HG03558 (cell line): ENCODE results near the gene SYT15B.
A peak's percentile ranks its signal among the peaks of the same experiment; 100 is the strongest.
"Not testable (repeated sequence)": the region's sequence is repeated elsewhere in the genome, so short reads cannot be mapped to it uniquely, and the experiment has no call there.

Source experiments
- ATAC-seq: cut with Tn5 transposase; IDR thresholded peaks from one replicate; pipeline ENCODE4 v1.9.1; 2021; ENCODE audit warnings: moderate number of reproducible peaks; ENCODE audit not compliant: unreplicated experiment; ENCODE audit errors: extremely low read depth

The SYT15B gene

DNA sequence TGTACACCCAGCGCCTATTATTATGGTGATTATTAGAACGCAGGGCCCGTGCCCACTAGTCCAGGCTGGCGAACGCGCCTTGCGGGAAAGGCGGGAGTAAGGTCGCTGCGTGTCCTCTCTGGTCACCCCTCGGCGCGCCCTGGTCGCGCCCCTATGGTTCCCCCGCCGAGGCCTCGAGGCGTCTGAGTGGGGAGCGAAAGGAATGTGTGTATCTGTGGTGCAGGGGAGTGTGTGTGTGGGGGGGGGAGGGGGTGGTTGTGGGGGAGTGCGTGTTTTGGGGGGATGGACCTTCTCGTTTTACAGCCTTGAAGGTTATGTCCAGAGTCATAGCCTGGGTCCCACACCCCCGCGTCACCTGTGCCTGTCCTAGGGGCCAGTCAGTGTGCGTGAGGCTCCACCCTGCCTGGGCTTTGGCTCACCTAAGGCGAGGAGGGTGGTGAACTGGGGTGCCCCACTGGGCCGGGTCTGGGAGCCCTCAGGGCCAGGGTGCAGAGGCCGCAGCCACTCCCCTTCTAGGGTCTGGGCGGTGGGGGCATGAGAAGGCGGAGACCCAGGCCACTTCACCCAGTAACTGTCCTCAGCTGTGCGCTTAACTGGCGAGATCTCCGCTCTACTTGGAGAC is at the start of gene SYT15B:
TSS of gene SYT15B (minus strand) at position 39 of the 622 bp plus-strand sequence. CDS start 952 bp downstream, outside the sequence.
- not testable (repeated sequence) for ATAC-seq

DNA sequence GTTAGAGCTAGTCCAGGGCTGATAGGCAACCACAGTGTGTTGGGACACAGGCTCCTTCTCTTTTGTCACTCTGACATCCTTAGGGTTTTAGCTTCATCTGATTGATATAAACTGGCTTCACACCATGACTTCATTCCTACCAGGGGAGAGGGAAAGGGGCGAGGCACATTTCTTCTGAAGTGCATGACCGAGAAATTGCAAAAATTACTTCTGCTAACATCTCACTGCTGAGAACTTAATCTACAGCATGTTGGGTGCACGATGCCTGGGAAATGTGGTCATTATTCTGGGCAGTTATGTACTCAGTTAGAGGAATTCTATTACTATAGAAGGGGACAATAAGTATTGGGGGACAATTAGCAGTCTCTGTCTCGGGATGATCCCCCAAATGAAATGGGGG is 16.2 kb upstream of the SYT15B start:
- ATAC-seq, result not testable (repeated sequence)

DNA sequence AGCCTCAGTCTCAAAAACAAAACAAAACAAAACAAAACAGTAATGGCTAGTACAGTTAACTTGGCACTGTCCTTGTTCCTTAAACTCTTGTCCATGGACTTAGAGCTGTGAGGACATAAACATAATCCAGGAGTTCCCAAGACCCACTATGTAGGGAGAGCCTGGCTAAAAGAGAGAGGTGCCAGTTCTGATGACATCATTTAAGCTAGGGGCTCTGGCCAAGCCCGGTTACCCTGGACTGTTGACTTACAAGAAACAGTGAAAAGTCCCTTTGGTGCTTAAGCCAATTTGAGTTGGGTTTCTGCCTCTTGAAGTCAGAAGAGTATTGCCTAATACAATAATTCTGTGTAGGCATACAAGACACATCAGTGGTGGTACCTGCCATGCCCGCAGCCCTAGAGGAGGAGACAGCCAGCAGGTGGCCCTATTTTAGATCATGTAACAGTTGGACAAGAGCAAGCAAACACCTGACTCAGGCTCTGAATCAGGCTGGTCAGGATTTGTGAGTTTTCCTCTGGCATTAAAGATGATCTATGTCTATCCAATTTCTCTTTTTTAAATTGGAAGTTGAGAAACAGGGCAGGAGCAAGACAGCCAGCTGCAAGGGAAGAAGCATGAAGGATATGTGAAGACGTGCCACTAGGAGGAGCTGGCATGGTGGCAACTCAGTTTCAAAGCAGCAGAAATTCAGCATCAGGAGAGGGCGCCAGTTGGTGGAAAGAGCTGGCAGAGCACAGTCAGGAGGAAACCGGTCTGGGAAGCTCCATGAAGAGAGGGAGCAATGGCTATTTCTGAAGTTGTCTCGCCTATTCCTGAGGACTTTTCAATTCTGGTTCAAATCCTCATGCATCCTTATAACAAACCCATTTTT is 12.2 kb upstream of the SYT15B start:
- ATAC-seq, result not testable (repeated sequence)

DNA sequence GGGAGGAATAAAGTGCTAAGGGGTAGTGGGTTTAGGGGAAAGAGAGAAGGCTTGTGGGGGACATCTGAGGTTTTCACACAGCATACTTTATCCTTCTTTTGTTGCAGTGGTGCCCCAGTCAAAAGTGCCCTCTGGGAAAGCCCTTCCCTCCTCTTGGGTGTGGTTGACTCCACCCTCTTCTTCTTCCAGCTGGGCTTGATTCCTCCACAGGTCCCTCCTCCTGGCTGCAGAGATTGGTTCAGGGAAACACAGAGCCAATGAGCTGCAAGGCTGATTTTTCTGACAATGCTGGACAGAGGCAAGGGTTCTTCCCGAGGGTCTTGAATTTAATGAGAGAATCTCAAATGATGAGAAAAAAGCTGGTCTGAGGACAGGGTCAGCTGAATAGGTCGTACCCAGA is 7.4 kb upstream of the SYT15B start:
- not testable (repeated sequence) for ATAC-seq

DNA sequence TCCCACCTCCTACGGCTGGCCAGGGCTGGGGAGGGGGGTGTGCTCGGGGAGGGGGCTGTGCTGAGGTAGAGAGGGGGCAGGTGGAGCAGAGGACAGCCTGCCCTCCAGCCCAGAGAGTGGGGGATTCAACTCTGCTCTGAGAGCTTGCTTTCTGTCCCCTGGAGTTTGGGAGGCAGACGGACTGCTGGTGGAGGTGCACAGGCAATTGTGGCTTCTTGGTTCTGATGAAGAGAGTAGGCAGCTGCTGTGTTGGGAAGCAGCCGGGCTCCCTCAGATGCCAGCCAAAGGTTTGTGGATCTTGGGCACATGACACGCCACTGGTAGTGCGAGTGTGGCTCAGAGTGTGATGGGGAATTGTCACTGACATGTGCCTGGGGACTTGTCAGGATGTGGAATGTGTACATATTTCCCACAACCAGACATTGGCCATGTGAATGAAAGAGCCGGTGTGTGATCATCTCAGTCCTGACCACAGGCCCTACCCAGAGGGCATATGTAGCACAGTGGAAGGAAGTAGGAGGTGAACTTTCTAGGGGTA is 5.3 kb upstream of the SYT15B start:
- ATAC-seq, result not testable (repeated sequence)

DNA sequence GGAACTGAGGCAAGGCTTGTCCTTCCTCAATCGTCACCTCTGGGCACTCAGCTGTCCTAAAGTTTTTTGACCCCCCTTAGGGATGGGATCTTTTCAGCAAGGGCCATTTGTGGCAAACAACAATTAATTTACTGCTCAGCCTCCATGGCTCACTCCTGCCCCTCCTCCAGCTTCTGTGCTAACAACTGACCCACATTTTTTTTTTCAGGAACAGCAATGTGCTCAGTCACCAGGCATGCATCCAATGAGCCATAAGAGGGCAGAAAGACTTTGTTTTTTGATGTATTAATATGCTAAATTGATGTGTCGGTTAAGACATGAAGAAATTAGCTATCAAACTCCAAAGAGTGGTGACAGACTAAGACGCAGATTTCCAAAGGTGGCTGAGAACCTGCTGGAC is 4.7 kb upstream of the SYT15B start:
- ATAC-seq, result not testable (repeated sequence)

DNA sequence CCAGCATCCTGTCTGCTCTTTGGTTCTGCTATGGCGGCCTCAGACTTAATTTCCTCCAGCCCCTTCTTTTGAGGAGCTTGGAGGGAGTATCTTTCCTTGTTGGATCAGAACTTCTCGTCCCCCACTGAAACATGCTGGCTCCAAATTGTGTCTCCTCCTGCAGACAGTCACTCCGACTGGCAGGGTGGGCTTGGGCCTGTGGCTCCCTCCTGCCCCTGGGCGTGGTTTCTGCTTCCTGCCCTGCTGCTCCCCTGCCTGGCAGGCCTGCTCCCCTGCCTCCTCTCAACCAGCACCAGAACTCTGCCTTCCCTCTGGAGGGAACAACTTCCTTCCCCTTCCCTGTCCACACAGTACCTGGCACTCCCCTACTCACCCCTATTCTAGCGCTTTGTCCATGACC is 3.8 kb upstream of the SYT15B start:
- ATAC-seq, result not testable (repeated sequence)

DNA sequence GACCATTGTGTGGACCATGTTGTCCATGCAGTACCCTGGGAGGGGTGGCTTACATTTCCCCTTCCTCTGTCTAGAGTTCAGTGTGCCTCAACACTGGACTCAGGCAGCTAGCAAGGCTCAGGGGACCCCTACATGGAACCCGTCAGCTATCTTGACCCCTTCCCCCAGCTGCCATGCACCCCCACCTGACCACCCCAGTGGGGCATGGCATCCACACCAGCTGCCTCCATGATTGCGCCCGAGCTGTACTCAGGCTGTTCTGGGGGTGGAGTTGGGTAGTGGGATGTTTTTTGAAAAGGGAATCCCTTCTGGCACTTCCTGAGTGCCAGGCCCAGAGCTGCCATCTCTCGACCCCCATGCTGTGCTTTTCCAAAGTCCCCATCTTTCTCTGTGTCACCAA is 1.8 kb upstream of the SYT15B start:
- not testable (repeated sequence) for ATAC-seq

DNA sequence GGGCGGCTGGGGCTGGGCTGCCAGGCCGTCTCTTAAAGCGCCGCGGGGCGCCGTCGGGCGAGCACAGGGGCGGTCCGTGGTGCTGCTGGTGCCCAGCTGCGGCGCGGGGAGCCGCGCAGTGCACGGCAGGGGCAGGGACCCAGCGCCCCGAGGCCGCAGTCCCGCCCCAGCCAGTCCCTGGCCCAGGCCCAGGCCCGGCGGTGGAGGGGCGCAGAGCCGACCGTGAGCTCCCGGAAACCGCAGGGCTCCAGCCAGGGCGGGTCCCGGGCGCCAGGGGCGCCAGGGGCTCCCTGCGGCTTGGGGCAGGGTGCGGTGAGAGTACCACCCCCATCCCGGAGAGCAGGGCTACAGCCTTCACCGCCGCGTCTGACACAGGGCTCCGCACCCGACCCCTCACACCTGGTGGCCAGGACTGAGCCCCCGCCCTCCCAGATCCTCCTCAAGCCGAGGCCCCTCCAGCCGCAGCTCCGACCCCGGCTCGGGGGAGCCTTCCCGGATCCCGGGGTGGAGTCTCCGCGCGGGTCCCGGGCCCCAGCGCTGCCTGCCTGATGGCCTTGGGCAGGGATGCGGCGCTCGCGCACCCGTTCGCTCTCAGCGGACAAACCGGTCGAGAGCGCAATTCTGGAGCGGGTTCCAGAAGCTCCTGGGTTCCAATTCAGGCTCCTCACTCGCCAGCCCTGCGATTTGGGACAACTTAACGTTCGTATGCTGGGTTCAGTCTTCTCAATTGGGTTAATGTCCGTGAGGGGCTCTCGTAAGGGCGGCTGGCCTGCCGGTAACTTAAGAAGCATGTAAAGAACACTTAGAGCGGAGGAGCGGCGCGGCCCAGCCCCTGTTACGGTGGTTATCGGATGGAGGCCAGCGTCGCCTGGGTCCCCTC is 478 bp downstream of the SYT15B start:
- not testable (repeated sequence) for ATAC-seq

DNA sequence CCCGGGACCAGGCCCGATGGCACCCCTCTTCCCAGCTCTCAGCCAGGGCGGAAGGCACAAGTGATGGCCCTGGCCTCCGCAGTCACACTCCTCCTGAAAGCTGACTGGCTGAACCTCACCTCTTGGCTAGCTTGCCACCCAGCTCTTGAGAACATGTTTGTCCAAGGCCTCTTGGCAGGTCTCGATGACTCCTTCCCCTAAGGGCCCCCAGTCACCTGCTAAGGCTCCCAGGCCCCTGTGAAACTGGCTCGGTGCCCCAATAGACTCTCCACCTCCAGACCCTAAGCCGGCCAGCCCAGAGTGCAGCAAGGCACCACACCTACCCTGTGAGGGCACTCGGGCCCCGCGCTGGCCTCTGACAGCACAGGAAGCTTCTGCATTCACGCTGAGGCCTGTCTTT is 4.5 kb downstream of the SYT15B start:
- not testable (repeated sequence) for ATAC-seq

DNA sequence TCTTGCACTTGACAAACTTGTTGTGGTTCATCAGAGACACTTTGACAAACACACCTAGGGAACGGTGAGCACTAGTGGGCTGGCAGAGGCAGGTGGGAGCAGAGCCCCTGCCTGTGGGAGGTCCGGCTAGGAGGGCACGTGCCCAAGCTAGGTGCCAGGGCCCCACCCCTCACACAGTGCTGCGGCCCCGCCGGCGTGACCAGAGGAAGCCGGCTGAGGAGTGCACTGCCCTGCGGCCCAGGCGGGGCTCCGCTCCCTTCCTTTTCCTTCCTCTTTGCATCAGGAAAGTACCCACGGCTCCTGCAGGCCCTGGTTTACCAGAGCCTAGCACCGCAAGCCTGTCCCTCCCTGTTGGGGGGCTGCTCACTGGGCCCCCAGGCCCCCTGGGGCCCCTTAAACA is 7.2 kb downstream of the SYT15B start:
- not testable (repeated sequence) for ATAC-seq

DNA sequence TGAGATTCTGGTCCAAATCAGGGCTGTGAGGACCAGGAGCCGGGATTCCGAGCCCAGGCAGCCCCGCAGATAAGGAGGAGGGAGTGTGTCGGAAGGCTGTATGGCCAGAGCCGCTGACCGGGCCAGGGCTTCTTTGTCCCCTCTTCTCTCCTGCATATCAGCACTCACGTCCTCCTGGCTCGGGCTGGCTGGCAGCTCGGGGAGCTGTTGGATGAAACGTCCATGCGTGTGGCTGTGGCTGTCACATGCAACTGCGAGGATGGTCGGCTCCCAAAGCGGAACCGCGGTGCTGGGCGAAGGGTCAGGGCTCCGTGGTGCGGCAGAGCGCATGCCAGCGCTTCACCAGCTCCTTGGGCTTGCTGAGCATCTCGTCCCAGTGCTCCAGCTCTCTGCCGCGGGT is 9.5 kb downstream of the SYT15B start:
- ATAC-seq, result not testable (repeated sequence)

DNA sequence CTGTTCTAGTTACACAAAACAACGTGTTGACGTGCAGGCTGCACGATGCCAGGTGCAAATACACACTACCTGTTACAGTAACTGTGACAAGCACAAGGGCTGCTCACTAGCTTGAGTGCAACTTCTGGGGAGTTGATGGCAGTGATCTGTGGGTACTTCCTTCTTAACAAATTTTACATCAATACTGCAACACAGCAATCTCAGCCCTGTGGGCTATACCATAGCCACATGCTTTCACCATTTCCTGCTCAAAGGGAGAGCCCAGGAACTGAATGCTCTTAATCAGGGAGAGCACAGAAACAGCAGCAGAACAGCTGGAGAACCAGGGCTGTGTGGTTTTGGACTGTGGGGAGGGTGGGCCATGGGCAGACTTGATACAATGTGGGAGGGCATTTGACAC is 10.2 kb downstream of the SYT15B start:
- not testable (repeated sequence) for ATAC-seq

DNA sequence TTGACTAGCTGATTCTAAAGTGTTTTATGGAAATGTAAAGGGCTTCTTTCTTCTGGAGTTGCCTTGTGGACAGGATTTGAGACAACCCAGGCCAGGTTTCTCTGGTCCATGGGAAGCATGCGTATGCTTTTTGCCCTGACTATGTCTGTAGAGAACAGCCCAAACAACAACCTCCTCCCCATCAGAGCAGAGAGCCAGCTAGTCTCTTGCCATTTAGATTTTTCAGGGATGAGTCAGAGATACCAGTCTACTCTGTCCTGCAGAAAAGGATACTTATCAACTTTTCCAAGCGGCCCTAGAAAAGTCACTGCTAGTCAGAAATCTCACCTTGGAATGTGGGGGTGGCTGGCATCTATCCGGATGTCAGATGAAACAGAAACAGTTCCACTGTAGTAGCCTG is 11.6 kb downstream of the SYT15B start:
- not testable (repeated sequence) for ATAC-seq

DNA sequence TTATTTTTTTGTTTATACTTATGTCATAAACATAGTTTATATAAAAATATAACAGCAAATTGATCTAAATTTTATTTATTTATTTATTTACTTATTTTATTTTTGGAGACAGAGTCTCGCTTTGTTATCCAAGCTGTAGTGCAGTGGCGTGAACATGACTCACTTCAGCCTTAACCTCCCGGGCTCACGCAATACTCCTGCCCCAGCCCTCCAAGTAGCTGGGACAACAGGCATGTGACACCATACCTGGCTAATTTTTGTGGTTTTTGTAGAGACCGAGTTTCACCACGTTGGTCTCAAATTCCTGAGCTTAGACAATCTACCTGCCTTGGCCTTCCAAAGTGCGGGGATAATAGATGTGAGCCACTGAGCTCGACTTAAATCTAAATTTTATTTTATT is 13.0 kb downstream of the SYT15B start:
- not testable (repeated sequence) for ATAC-seq

DNA sequence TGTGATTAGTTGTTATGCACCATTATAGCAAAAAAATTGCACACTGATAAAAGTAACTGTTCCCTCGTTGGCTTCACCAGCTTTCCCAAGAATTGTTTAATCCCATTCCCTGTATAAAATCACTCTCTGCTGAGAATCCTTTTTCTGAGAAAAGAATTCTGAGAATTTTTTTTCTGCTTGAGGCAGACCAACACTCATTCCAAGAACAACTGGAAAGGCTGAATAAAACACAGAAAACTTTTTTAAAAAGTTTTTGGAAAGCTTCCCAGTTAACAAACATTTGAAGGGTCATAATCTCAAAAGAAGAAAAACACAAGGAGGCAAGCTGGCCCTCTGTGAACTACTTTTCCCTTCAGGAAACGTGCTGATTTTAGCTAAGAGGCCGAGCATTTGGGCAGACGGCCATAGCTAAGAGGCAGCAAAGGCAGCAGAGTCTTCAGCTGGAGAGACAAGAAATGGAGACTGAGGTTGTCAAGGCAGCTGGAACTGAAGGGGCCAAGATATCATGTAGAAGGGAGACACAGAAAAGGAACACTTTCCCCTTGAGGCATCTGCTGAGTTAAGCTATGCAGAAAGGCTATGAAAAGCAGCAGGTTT is 16.5 kb downstream of the SYT15B start:
- ATAC-seq, result not testable (repeated sequence)

DNA sequence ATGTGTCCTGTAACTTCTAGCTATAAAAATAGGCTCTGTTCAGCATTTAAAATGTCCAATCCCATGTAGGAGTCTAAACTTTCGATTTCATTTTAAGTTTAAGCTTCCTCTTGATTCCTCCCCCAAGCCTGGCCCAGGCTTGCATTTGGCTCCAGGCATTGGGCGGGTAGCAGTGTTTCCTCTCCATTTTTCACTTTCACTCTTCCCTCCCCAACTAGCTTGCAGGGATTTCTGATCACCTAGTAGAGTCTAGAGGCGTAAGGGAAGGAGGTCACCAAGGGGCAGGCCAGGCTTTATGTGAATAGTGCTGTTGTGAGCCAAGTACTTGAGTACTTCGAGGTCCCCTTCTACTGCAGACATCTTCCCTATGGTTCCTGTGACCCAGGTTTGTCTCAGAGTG is 18.5 kb downstream of the SYT15B start:
- not testable (repeated sequence) for ATAC-seq

DNA sequence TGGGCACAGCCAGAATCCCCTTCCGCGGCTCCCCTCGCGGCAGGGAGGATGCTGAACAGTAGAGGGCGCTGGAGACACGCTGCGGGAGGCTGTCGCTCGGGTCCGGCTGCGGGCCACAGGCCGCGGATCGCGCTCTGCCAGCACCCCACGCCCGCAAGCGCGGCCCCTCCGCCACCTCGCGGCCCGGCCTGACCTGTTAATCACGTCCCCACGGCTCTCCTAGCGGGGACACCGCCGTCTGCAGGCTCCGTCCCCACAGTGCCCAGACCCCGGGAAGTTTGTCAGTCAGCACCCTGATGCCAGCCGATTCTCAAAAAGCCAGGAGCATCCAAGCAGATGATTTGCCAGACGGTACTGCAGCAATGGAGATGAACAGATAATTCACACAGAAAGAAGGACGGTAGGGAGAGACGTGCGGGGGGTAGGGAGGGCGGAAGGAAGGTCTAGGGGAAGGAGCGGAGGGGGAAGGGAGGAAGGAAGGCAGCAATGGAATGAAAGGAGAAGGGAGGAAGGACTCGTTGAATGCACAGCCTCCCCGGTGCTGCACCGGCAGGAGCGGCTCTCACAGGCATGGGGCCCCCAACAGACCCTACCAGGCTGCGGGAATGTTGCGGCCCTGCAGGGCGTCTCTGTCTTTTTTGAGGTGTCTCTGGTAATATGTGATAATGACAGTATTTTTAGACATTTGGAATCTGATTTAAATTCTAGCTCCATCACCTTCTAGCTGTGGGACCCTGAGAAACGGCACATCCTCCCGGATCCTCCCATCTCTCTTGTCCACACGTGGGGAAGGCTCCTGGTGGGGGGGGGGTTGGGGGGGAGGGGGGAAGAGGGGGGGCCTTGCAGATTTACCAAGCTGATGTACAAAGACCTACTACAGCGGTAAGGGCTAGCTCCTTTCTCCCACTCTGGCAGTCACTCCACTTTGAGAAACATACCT is 19.5 kb downstream of the SYT15B start:
- ATAC-seq, result peak; percentile 58

DNA sequence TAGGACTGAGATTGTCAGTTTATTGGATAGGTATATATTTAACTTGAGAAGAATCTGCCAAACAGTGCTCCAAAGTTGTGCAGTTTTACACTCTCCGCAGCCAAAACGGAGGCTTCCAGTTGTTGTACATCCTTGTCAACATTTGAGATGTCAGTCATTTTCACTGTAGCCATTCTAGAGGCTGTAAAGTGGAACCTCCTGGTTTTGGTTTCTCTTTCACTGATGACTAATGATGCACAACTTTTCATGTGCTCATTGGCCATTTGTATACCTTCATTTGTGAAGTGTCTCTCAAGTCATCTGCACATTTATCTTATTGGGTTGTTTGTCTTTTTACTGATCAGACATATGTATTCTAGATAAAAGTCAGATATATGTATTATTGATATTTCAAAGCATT is 22.5 kb downstream of the SYT15B start:
- ATAC-seq, result peak; percentile 45
